HCT116 (cell line): Measurements from ENCODE around the gene P2RY12. TPM values are rescaled to one million over a fixed set of nuclear protein-coding genes. Genes with fewer than 3 reads are reported as not detected.

Experiments used
- ATAC-seq: fragments of 200-7000 bp; cut with Tn5 transposase; 2 replicates; pipeline ENCODE4 v1.9.1; 2020; ENCODE audit warnings: mild to moderate bottlenecking, moderate library complexity
- BruUV-seq: library from RNA; stranded (reverse); fragments of 400-500 nt; replicated peaks from 2 replicates; lab custom pipeline; 2021; lab: Mats Ljungman, UMichigan
- CTCF ChIA-PET: fragments of 300-600 bp; sonication (Branson Sonifier 250); formaldehyde crosslinking; loops from one replicate; lab custom pipeline; 2021; ENCODE audit warnings: antibody characterized with exemption; lab: Charles Lee
- POLR2A ChIA-PET: fragments of 300-600, 350-600 bp; sonication (Branson Sonifier 250); formaldehyde crosslinking; loops from one replicate; lab custom pipeline; 2021; ENCODE audit warnings: antibody characterized with exemption; lab: Charles Lee
- RAD21 ChIA-PET, 2 experiments: fragments of 300-600 bp; sonication (Branson Sonifier 250); formaldehyde crosslinking; loops; one replicate each; lab custom pipeline; 2023; ENCODE audit warnings: low total read pairs in 2 of 2; ENCODE audit not compliant: uncharacterized antibody in 2 of 2, unreplicated experiment in 2 of 2, low non-redundant PET in 1 of 2; lab: Charles Lee
- DNase-seq: peaks from one replicate; pipeline ENCODE4 v3.0.0-alpha.2; 2010; ENCODE audit warnings: low read depth, low spot score
- H2AFZ ChIP-seq: fragments of 200-600 bp; shearing (Covaris generic), sonication (generic); 2 replicates; pipeline ENCODE4 v1.6.1; 2017; ENCODE audit warnings: low read depth, mixed run types, mixed read lengths, antibody characterized with exemption, low read length; ENCODE audit not compliant: poor library complexity, severe bottlenecking
- H3K27ac ChIP-seq: 2 replicates; pipeline ENCODE4 v1.5.1; 2012; ENCODE audit warnings: low read depth, low read length
- H3K27me3 ChIP-seq: fragments of 200-600 bp; sonication (generic); 2 replicates; pipeline ENCODE4 v1.6.1; 2016; ENCODE audit warnings: mixed run types, low read length, mixed read lengths; ENCODE audit not compliant: insufficient read depth
- H3K36me3 ChIP-seq, 2 experiments: fragments of 200-500 bp in 1 of 2; fragments of 200-600 bp in 1 of 2; sonication (Bioruptor generic) in 1 of 2; sonication (generic) in 1 of 2; 2 replicates each; pipeline versions ENCODE4 v1.5.1 to v1.6.1; 2014 to 2016; ENCODE audit warnings: low read length in 2 of 2, inconsistent platforms in 1 of 2, mixed read lengths in 1 of 2, mixed run types in 1 of 2; ENCODE audit not compliant: insufficient read depth in 2 of 2, control insufficient read depth in 1 of 2
- H3K4me1 ChIP-seq, 2 experiments: fragments of 200-600 bp in 1 of 2; sonication (generic) in 1 of 2; 2 replicates each; pipeline versions ENCODE4 v1.5.1 to v1.6.1; 2012 to 2017; ENCODE audit warnings: low read length in 2 of 2, inconsistent platforms in 1 of 2, mild to moderate bottlenecking in 1 of 2, mixed read lengths in 1 of 2, mixed run types in 1 of 2, moderate library complexity in 1 of 2; ENCODE audit not compliant: insufficient read depth in 2 of 2, control insufficient read depth in 1 of 2
- H3K4me2 ChIP-seq: fragments of 200-600 bp; sonication (generic); 2 replicates; pipeline ENCODE4 v1.6.1; 2017; ENCODE audit warnings: mixed run types, low read length, mixed read lengths
- H3K4me3 ChIP-seq, 2 experiments: fragments of 200-600 bp in 1 of 2; sonication (generic) in 1 of 2; replicated peaks in 1 of 2; 2 replicates each; pipeline ENCODE4 v1.5.1; 2011 to 2016; ENCODE audit warnings: low read length in 2 of 2, control low read depth in 1 of 2, low read depth in 1 of 2, mild to moderate bottlenecking in 1 of 2, mixed read lengths in 1 of 2, mixed run types in 1 of 2
- H3K79me2 ChIP-seq: fragments of 200-600 bp; sonication (generic); 2 replicates; pipeline ENCODE4 v1.6.1; 2017; ENCODE audit warnings: mild to moderate bottlenecking, mixed run types, low read length, moderate library complexity, mixed read lengths; ENCODE audit not compliant: insufficient read depth
- H3K9ac ChIP-seq: fragments of 200-600 bp; sonication (generic); 2 replicates; pipeline ENCODE4 v1.6.1; 2016; ENCODE audit warnings: low read length, mixed read lengths
- H3K9me2 ChIP-seq: fragments of 200-600 bp; sonication (generic), shearing (Covaris generic); 2 replicates; pipeline ENCODE4 v1.6.1; 2017; ENCODE audit warnings: mixed run types, mild to moderate bottlenecking, moderate library complexity; ENCODE audit not compliant: insufficient read depth
- H3K9me3 ChIP-seq, 2 experiments: fragments of 200-500 bp in 1 of 2; fragments of 200-600 bp in 1 of 2; sonication (Bioruptor generic) in 1 of 2; sonication (generic) in 1 of 2; 2 replicates each; pipeline ENCODE4 v1.6.1; 2014 to 2017; ENCODE audit warnings: low read length in 2 of 2, mixed read lengths in 2 of 2, inconsistent platforms in 1 of 2, low read depth in 1 of 2, mild to moderate bottlenecking in 1 of 2, mixed run types in 1 of 2, moderate library complexity in 1 of 2; ENCODE audit not compliant: control insufficient read depth in 1 of 2, insufficient read depth in 1 of 2
- H4K20me1 ChIP-seq: fragments of 200-600 bp; sonication (generic), shearing (Covaris generic); 2 replicates; pipeline ENCODE4 v1.6.1; 2017; ENCODE audit warnings: mixed run types, mild to moderate bottlenecking, moderate library complexity; ENCODE audit not compliant: insufficient read depth
- ATF3 ChIP-seq: IDR thresholded peaks from 2 replicates; pipeline ENCODE4 v1.6.1; 2012
- CBX3 ChIP-seq: IDR thresholded peaks from 2 replicates; pipeline ENCODE4 v1.6.1; 2012; ENCODE audit warnings: low read depth
- CEBPB ChIP-seq: IDR thresholded peaks from 2 replicates; pipeline ENCODE4 v1.6.1; 2012; ENCODE audit warnings: low read depth
- EGR1 ChIP-seq: IDR thresholded peaks from 2 replicates; pipeline ENCODE4 v1.6.1; 2012; ENCODE audit warnings: low read depth
- ELF1 ChIP-seq: IDR thresholded peaks from 2 replicates; pipeline ENCODE4 v1.6.1; 2012; ENCODE audit warnings: low read depth, borderline replicate concordance
- EZH2 ChIP-seq: fragments of 200-600 bp; sonication (generic); IDR thresholded peaks from 2 replicates; pipeline ENCODE4 v1.6.1; 2017; ENCODE audit warnings: antibody characterized with exemption, mixed run types
- POLR2AphosphoS5 ChIP-seq: IDR thresholded peaks from 2 replicates; pipeline ENCODE4 v1.6.1; 2011; ENCODE audit warnings: mild to moderate bottlenecking, low read depth, low read length, moderate library complexity
- RAD21 ChIP-seq: IDR thresholded peaks from 2 replicates; pipeline ENCODE4 v1.6.1; 2012; ENCODE audit warnings: low read depth, mild to moderate bottlenecking
- REST ChIP-seq: IDR thresholded peaks from 2 replicates; pipeline ENCODE4 v1.6.1; 2012; ENCODE audit warnings: low read depth
- SP1 ChIP-seq: IDR thresholded peaks from 2 replicates; pipeline ENCODE4 v1.6.1; 2012; ENCODE audit warnings: low read depth
- TCF7L2 ChIP-seq: IDR thresholded peaks from 2 replicates; pipeline ENCODE4 v1.7.0; 2011; ENCODE audit warnings: borderline replicate concordance, inconsistent platforms; ENCODE audit not compliant: insufficient read depth, insufficient read length; ENCODE audit errors: extremely low read depth
- ZFX ChIP-seq: fragments of 450-650 bp; IDR thresholded peaks from 2 replicates; pipeline ENCODE4 v1.6.1; 2017
- intact Hi-C: fragments of 100-400 bp; cut with micrococcal nuclease; formaldehyde crosslinking; loops from 2 replicates; pipeline ENCODE4 v1.10.0; 2022
- total RNA-seq: library from RNA; stranded (reverse); gene quantifications from one replicate; pipeline ENCODE4 v1.2.1, GENCODE V29; 2021; ENCODE audit not compliant: unreplicated experiment

Gene P2RY12
- total RNA-seq, 1 experiment from 2014 or later = not detected

- TF ChIP-seq REST (no peak), SP1 (no peak), EGR1 (no peak), ZFX (no peak), CBX3 (no peak), ATF3 (no peak)
Observed at GRCh38 chr3:151301787-151302186, 82.8 kb downstream of the P2RY12 start (continued).

- Histone ChIP-seq H3K27me3 (no peaks in the 10 kb centered on the region), H3K79me2 (no peaks in the 10 kb centered on the region)
- no TSS peak for BruUV-seq
Observed at GRCh38 chr3:151300539-151300938, 84.0 kb downstream of the P2RY12 start.

More at GRCh38 chr3:151300539-151300938, 84.0 kb downstream of the P2RY12 start:
- ChIA-PET CTCF (interaction anchor here (0.6 kb wide), 1 partner anchor 9 kb away, joined by 4 read pairs; no protein-coding TSS in a partner anchor), RAD21 (no interaction called here), POLR2A (no interaction called here)
- Histone ChIP-seq H3K36me3 (no peaks in the 10 kb centered on the region), H3K4me1 (peaks cover 13 to 28% of the 10 kb centered on the region in 2 experiments), H4K20me1 (no peaks in the 10 kb centered on the region), H3K4me3 (no peak overlapping the region), H3K9ac (no peak overlapping the region), H2AFZ (no peak overlapping the region), H3K9me2 (no peaks in the 10 kb centered on the region), H3K9me3 (no peaks in the 10 kb centered on the region), H3K27ac (no peak overlapping the region), H3K4me2 (no peak overlapping the region)
- TF ChIP-seq CEBPB = no peak
- no peak for TF ChIP-seq RAD21
- no peak for TF ChIP-seq EZH2
- no peak for TF ChIP-seq EGR1
- no peak for TF ChIP-seq POLR2AphosphoS5
- no peak for TF ChIP-seq ELF1
- TF ChIP-seq TCF7L2 = no peak
- DNase-seq (no peak), ATAC-seq (no peak)
- intact Hi-C loops = no loop called here
